ENCODE measurements around the gene ZNF628.

The ZNF628 gene

GRCh38 chr19:55471266-55471665, 5.2 kb upstream of the ZNF628 start:
- no peaks in the 10 kb centered on the region for H3K9me3 ChIP-seq (replicated peaks; ENCODE audit: low read length)
- H3K4me2 ChIP-seq (ENCODE audit: low read length), result no peak overlapping the region
- H3K4me1 ChIP-seq (ENCODE audit: control insufficient read depth, insufficient read depth, low read length), result peaks cover 48% of the 10 kb centered on the region
- no peaks in the 10 kb centered on the region for H3K36me3 ChIP-seq (ENCODE audit: insufficient read depth, low read length)
- no peaks in the 10 kb centered on the region for H3K27me3 ChIP-seq (ENCODE audit: control insufficient read depth, insufficient read depth, low read length)
- no peak overlapping the region for H3K9ac ChIP-seq (ENCODE audit: low read depth, low read length)
- H3K4me3 ChIP-seq (ENCODE audit: low read length), result no peak overlapping the region

GRCh38 chr19:55472463-55472862, 4.0 kb upstream of the ZNF628 start:
- Histone ChIP-seq H3K9me3 (replicated peaks; ENCODE audit: low read length) (no peaks in the 10 kb centered on the region), H3K4me2 (ENCODE audit: low read length) (no peak overlapping the region), H3K9ac (ENCODE audit: low read depth, low read length) (peak overlapping the region; percentile 67), H3K4me1 (ENCODE audit: control insufficient read depth, insufficient read depth, low read length) (peaks cover 45% of the 10 kb centered on the region), H3K36me3 (ENCODE audit: insufficient read depth, low read length) (no peaks in the 10 kb centered on the region), H3K27me3 (ENCODE audit: control insufficient read depth, insufficient read depth, low read length) (no peaks in the 10 kb centered on the region), H3K4me3 (ENCODE audit: low read length) (no peak overlapping the region)

- Histone ChIP-seq H3K36me3 (ENCODE audit: insufficient read depth, low read length) (no peaks in the 10 kb centered on the region), H3K4me2 (ENCODE audit: low read length) (peak overlapping the region; percentile 74), H3K27me3 (ENCODE audit: control insufficient read depth, insufficient read depth, low read length) (no peaks in the 10 kb centered on the region), H3K4me3 (ENCODE audit: low read length) (peak overlapping the region; percentile 50), H3K9me3 (replicated peaks; ENCODE audit: low read length) (no peaks in the 10 kb centered on the region), H3K4me1 (ENCODE audit: control insufficient read depth, insufficient read depth, low read length) (peaks cover 47% of the 10 kb centered on the region), H3K9ac (ENCODE audit: low read depth, low read length) (peak overlapping the region; percentile 67)
Measured at GRCh38 chr19:55473225-55474012, 3.0 kb upstream of the ZNF628 start.

- Histone ChIP-seq H3K36me3 (ENCODE audit: insufficient read depth, low read length) (no peaks in the 10 kb centered on the region), H3K4me2 (ENCODE audit: low read length) (peak overlapping the region; percentile 59), H3K27me3 (ENCODE audit: control insufficient read depth, insufficient read depth, low read length) (no peaks in the 10 kb centered on the region), H3K4me1 (ENCODE audit: control insufficient read depth, insufficient read depth, low read length) (peaks cover 48% of the 10 kb centered on the region), H3K9me3 (replicated peaks; ENCODE audit: low read length) (no peaks in the 10 kb centered on the region), H3K4me3 (ENCODE audit: low read length) (peak overlapping the region; percentile 29), H3K9ac (ENCODE audit: low read depth, low read length) (peak overlapping the region; percentile 67)
Measured at GRCh38 chr19:55474269-55475265, 1.9 kb upstream of the ZNF628 start.

DNA sequence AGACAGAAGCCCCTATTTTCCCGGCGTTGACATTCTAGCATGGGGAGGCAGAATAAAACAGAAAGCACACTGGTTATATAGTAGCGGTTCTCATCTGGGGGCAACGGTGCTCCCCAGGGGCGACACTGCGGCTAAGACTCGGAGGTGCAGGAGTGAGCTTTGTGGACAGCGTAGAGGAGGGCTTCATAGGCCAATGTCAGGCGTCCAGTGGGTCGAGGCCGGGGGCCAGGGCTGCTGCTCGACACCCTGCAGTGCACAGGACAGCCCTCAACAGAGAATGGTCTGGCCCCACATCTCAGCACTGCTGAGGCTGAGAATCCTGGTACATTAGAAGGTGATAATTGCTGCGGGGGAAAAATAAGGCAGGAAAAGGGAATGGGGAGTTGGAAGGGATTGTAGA, 1.5 kb downstream of the ZNF628 start:
- Histone ChIP-seq H3K4me2 (ENCODE audit: low read length) (peak overlapping the region; percentile 80), H3K9ac (ENCODE audit: low read depth, low read length) (peak overlapping the region; percentile 74), H3K4me3 (ENCODE audit: low read length) (peak overlapping the region; percentile 77), H3K9me3 (replicated peaks; ENCODE audit: low read length) (no peaks in the 10 kb centered on the region), H3K36me3 (ENCODE audit: insufficient read depth, low read length) (peaks cover 9% of the 10 kb centered on the region), H3K4me1 (ENCODE audit: control insufficient read depth, insufficient read depth, low read length) (peaks cover 42% of the 10 kb centered on the region), H3K27me3 (ENCODE audit: control insufficient read depth, insufficient read depth, low read length) (no peaks in the 10 kb centered on the region)

- Histone ChIP-seq H3K4me3 (ENCODE audit: low read length) (no peak overlapping the region), H3K36me3 (ENCODE audit: insufficient read depth, low read length) (peaks cover 10% of the 10 kb centered on the region), H3K9ac (ENCODE audit: low read depth, low read length) (no peak overlapping the region), H3K27me3 (ENCODE audit: control insufficient read depth, insufficient read depth, low read length) (no peaks in the 10 kb centered on the region), H3K4me2 (ENCODE audit: low read length) (peak overlapping the region; percentile 80), H3K9me3 (replicated peaks; ENCODE audit: low read length) (no peaks in the 10 kb centered on the region), H3K4me1 (ENCODE audit: control insufficient read depth, insufficient read depth, low read length) (peaks cover 37% of the 10 kb centered on the region)
Measured at GRCh38 chr19:55478364-55478763, 1.9 kb downstream of the ZNF628 start.

DNA sequence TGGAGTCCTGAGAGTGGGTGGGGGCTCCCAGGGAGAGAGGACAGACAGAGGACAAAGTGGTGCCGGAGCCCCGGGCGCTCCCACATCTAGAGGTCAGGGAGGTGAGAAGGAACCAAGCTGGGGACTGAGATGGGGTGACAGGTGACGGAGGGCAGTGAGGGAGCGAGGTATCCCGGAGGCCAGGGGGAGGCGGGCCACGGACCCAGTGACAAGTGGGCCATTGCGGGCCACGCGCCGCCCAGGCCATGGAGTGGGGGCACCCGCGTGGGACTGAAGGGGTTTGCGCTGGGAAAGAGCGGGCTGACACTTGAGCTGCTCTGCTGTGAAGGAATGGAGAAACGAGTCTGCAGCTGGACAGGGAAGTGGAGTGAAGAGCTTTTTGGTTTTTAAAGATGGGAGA, 2.6 kb downstream of the ZNF628 start:
- Histone ChIP-seq H3K4me2 (ENCODE audit: low read length) (no peak overlapping the region), H3K36me3 (ENCODE audit: insufficient read depth, low read length) (peaks cover 10% of the 10 kb centered on the region), H3K4me1 (ENCODE audit: control insufficient read depth, insufficient read depth, low read length) (peaks cover 31% of the 10 kb centered on the region), H3K9ac (ENCODE audit: low read depth, low read length) (no peak overlapping the region), H3K27me3 (ENCODE audit: control insufficient read depth, insufficient read depth, low read length) (no peaks in the 10 kb centered on the region), H3K9me3 (replicated peaks; ENCODE audit: low read length) (no peaks in the 10 kb centered on the region), H3K4me3 (ENCODE audit: low read length) (no peak overlapping the region)

DNA sequence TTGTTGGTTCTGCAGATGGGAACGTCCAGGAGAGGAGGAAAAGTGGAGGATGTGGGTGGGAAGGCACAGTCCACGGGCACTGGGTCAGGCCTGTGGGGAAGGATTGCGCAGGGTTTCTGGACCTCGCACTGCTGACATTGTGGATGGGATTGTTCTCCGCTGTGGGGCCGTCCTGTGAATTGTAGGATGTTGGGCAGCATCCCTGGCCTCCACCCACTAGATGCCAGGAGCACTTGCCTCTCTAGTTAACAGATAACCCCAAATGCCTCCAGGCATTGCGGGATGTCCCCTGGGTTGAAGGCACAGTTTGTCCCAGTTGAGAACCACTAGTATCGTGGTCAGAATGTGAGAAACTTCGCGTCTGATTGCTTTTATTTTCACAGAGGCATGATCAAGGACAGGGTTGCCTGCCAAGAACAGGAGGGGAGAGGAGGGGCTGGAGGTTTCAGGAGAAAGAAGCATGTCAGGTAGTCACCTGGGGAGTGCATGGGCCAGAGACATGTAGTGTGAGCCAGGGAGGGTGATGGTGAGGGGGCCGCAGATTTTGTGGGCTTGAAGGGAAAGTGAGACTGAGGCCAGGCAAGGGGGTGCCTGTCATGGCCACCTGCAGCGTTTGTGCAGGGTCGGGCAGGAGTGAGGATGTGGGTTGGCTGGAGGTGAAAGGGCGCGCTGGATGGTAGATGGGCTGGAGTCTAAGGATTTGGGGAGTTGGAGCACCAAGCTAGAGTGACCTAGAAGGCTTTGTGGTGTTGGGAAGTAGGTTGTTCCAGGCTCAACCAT, 3.2 kb downstream of the ZNF628 start:
- no peaks in the 10 kb centered on the region for H3K27me3 ChIP-seq (ENCODE audit: control insufficient read depth, insufficient read depth, low read length)
- no peak overlapping the region for H3K4me3 ChIP-seq (ENCODE audit: low read length)
- peaks cover 30% of the 10 kb centered on the region for H3K4me1 ChIP-seq (ENCODE audit: control insufficient read depth, insufficient read depth, low read length)
- no peak overlapping the region for H3K4me2 ChIP-seq (ENCODE audit: low read length)
- peaks cover 10% of the 10 kb centered on the region for H3K36me3 ChIP-seq (ENCODE audit: insufficient read depth, low read length)
- no peak overlapping the region for H3K9ac ChIP-seq (ENCODE audit: low read depth, low read length)
- no peaks in the 10 kb centered on the region for H3K9me3 ChIP-seq (replicated peaks; ENCODE audit: low read length)

GRCh38 chr19:55481148-55481793, 4.9 kb downstream of the ZNF628 start:
- no peak overlapping the region for H3K4me3 ChIP-seq (ENCODE audit: low read length)
- H3K9ac ChIP-seq (ENCODE audit: low read depth, low read length), result no peak overlapping the region
- no peaks in the 10 kb centered on the region for H3K27me3 ChIP-seq (ENCODE audit: control insufficient read depth, insufficient read depth, low read length)
- H3K9me3 ChIP-seq (replicated peaks; ENCODE audit: low read length), result no peaks in the 10 kb centered on the region
- H3K36me3 ChIP-seq (ENCODE audit: insufficient read depth, low read length), result peaks cover 10% of the 10 kb centered on the region
- no peak overlapping the region for H3K4me2 ChIP-seq (ENCODE audit: low read length)
- peaks cover 29% of the 10 kb centered on the region for H3K4me1 ChIP-seq (ENCODE audit: control insufficient read depth, insufficient read depth, low read length)

GRCh38 chr19:55481794-55482155, 5.4 kb downstream of the ZNF628 start:
- Histone ChIP-seq H3K4me3 (ENCODE audit: low read length) (no peak overlapping the region), H3K4me1 (ENCODE audit: control insufficient read depth, insufficient read depth, low read length) (peaks cover 34% of the 10 kb centered on the region), H3K9me3 (replicated peaks; ENCODE audit: low read length) (no peaks in the 10 kb centered on the region), H3K36me3 (ENCODE audit: insufficient read depth, low read length) (peaks cover 10% of the 10 kb centered on the region), H3K27me3 (ENCODE audit: control insufficient read depth, insufficient read depth, low read length) (no peaks in the 10 kb centered on the region), H3K4me2 (ENCODE audit: low read length) (no peak overlapping the region), H3K9ac (ENCODE audit: low read depth, low read length) (no peak overlapping the region)
